HepG2 (cell line): ENCODE data around the gene DYNC1LI2. TPM values are rescaled to one million over a fixed set of nuclear protein-coding genes. Genes with fewer than 3 reads are reported as not detected.
A peak's percentile ranks its signal among the peaks of the same experiment; 100 is the strongest.

Source experiments
- ATF7 ChIP-seq, 2 experiments: fragments of 450-650 bp in 1 of 2; sonication (generic) in 1 of 2; formaldehyde crosslinking in 1 of 2; IDR thresholded peaks; 2 replicates each; pipeline versions ENCODE4 v1.4.0 to v1.6.1; 2016 to 2020; ENCODE audit warnings: antibody characterized with exemption in 1 of 2, mild to moderate bottlenecking in 1 of 2, missing genetic modification reagents in 1 of 2
- CC2D1A ChIP-seq: sonication (generic); formaldehyde crosslinking; IDR thresholded peaks from 2 replicates; pipeline ENCODE4 v1.8.1; 2023; ENCODE audit warnings: mild to moderate bottlenecking, missing genetic modification reagents
- CHD2 ChIP-seq: IDR thresholded peaks from 2 replicates; pipeline ENCODE4 v1.6.1; 2011; ENCODE audit warnings: low read depth, low read length, improper control_type of control experiment
- EEA1 ChIP-seq: sonication (generic); formaldehyde crosslinking; IDR thresholded peaks from 2 replicates; pipeline ENCODE4 v1.5.1; 2020; ENCODE audit warnings: mild to moderate bottlenecking, missing genetic modification reagents, borderline replicate concordance
- EP300 ChIP-seq, 3 experiments: sonication (generic) in 1 of 3; formaldehyde crosslinking in 1 of 3; IDR thresholded peaks; 2 replicates each; pipeline versions ENCODE4 v1.5.1 to v1.6.1; 2011 to 2020; ENCODE audit warnings: low read depth in 2 of 3, low read length in 2 of 3, borderline replicate concordance in 1 of 3, improper control_type of control experiment in 1 of 3, mild to moderate bottlenecking in 1 of 3, missing genetic modification reagents in 1 of 3, moderate library complexity in 1 of 3
- HHEX ChIP-seq: IDR thresholded peaks from 2 replicates; pipeline ENCODE4 v1.6.1; 2016; ENCODE audit warnings: control low read depth
- KAT8 ChIP-seq: IDR thresholded peaks from 2 replicates; pipeline ENCODE4 v1.6.1; 2016; ENCODE audit warnings: missing genetic modification reagents, missing compliant biosample characterization
- MTA3 ChIP-seq: sonication (generic); formaldehyde crosslinking; IDR thresholded peaks from 2 replicates; pipeline ENCODE4 v1.4.0; 2020; ENCODE audit warnings: missing genetic modification reagents
- MTERF4 ChIP-seq: sonication (generic); formaldehyde crosslinking; IDR thresholded peaks from 2 replicates; pipeline ENCODE4 v1.8.0; 2023; ENCODE audit warnings: mild to moderate bottlenecking, missing genetic modification reagents
- NR2F1 ChIP-seq, 2 experiments: fragments of 450-650 bp in 1 of 2; formaldehyde crosslinking in 1 of 2; IDR thresholded peaks; 2 replicates each; pipeline versions ENCODE4 v1.5.0 to v1.6.1; 2016 to 2020; ENCODE audit warnings: mild to moderate bottlenecking in 1 of 2, missing compliant biosample characterization in 1 of 2, missing genetic modification reagents in 1 of 2, moderate library complexity in 1 of 2
- REST ChIP-seq, 2 experiments: IDR thresholded peaks; 2 replicates each; pipeline ENCODE4 v1.6.1; 2011 to 2012; ENCODE audit warnings: low read length in 2 of 2, borderline replicate concordance in 1 of 2, low read depth in 1 of 2, mild to moderate bottlenecking in 1 of 2, moderate library complexity in 1 of 2
- SMC3 ChIP-seq: IDR thresholded peaks from 2 replicates; pipeline ENCODE4 v1.6.1; 2011; ENCODE audit warnings: low read length, improper control_type of control experiment
- SOX5 ChIP-seq: IDR thresholded peaks from 2 replicates; pipeline ENCODE4 v1.6.1; 2016; ENCODE audit warnings: borderline replicate concordance
- SP140L ChIP-seq: sonication (generic); formaldehyde crosslinking; IDR thresholded peaks from 2 replicates; pipeline ENCODE4 v1.4.0; 2020; ENCODE audit warnings: missing genetic modification reagents, borderline replicate concordance
- THAP9 ChIP-seq: sonication (generic); formaldehyde crosslinking; IDR thresholded peaks from 2 replicates; pipeline ENCODE4; 2020; ENCODE audit warnings: missing genetic modification reagents, mild to moderate bottlenecking, borderline replicate concordance
- ZNF12 ChIP-seq: sonication (generic); formaldehyde crosslinking; IDR thresholded peaks from 2 replicates; pipeline ENCODE4 v1.5.0; 2020; ENCODE audit warnings: missing genetic modification reagents
- ZNF543 ChIP-seq: sonication (generic); formaldehyde crosslinking; IDR thresholded peaks from 2 replicates; pipeline ENCODE4 v1.4.0; 2020; ENCODE audit warnings: mild to moderate bottlenecking, missing genetic modification reagents
- ZNF574 ChIP-seq: sonication (generic); formaldehyde crosslinking; IDR thresholded peaks from 2 replicates; pipeline ENCODE4 v1.4.0; 2020; ENCODE audit warnings: missing genetic modification reagents
- polyA plus RNA-seq, 8 experiments: library from polyadenylated mRNA; depleted of rRNA in 3 of 8; stranded (reverse) in 7 of 8; unstranded in 1 of 8; fragments of >200 nt; fragmentation: Illumina TruSeq in 4 of 8; extraction: Trizol in 4 of 8; gene quantifications; 2 replicates each; pipeline versions ENCODE4 v1.2.1 to v1.2.3, GENCODE V29; 2011 to 2016; ENCODE audit warnings: low read depth in 4 of 8, missing spikeins in 1 of 8, mixed read lengths in 1 of 8; ENCODE audit not compliant: insufficient read depth in 1 of 8
- total RNA-seq, 5 experiments: library from RNA; depleted of rRNA; stranded (reverse); fragments of >200 nt; fragmentation: Illumina TruSeq; extraction: Trizol; gene quantifications; 2 replicates each; pipeline ENCODE4 v1.2.3, GENCODE V29; 2016; ENCODE audit warnings: low read depth in 1 of 5

The DYNC1LI2 gene
- total and polyA plus RNA-seq, 2 of the 13 experiments (the other 11 are each of a cell fraction or from before 2014, with no cell fraction given): 65.5 to 135 TPM

- TF ChIP-seq ZNF574: peak; percentile 57
- TF ChIP-seq THAP9 (CRISPR knock-in tag): no peak
- no peak for TF ChIP-seq CHD2
- no peak for TF ChIP-seq HHEX
- TF ChIP-seq MTERF4: no peak
- no peak for TF ChIP-seq SOX5 (CRISPR knock-in tag)
- no peak for TF ChIP-seq EEA1 (CRISPR knock-in tag)
- no peak for TF ChIP-seq ATF7 (IDR thresholded peaks at IDR 0.05)
- TF ChIP-seq ATF7 (CRISPR knock-in tag; IDR thresholded peaks at IDR 0.05): no peak
- no peak for TF ChIP-seq EP300 (IDR thresholded peaks at IDR 0.05; ENCODE audit: low read depth in 2 of 2, low read length in 2 of 2)
- no peak for TF ChIP-seq EP300 (CRISPR knock-in tag; IDR thresholded peaks at IDR 0.05; ENCODE audit: borderline replicate concordance)
- no peak for TF ChIP-seq SP140L (CRISPR knock-in tag)
- TF ChIP-seq MTA3: no peak
- no peak for TF ChIP-seq KAT8 (CRISPR knock-in tag)
- TF ChIP-seq ZNF543 (CRISPR knock-in tag): no peak
- no peak for TF ChIP-seq SMC3
- TF ChIP-seq REST (IDR thresholded peaks at IDR 0.05; ENCODE audit: borderline replicate concordance in 1 of 2, low read depth in 1 of 2, low read length in 2 of 2): no peak
- TF ChIP-seq NR2F1 (CRISPR knock-in tag; IDR thresholded peaks at IDR 0.05): no peak
- no peak for TF ChIP-seq ZNF12 (CRISPR knock-in tag)
- no peak for TF ChIP-seq CC2D1A (CRISPR knock-in tag)
Observed at GRCh38 chr16:66695935-66696668, 55.3 kb downstream of the DYNC1LI2 start (continued).
